HCT116 (cell line): ENCODE measurements around the gene C9. TPM values are rescaled to one million over a fixed set of nuclear protein-coding genes. Genes with fewer than 3 reads are reported as not detected.

Source experiments
- ATAC-seq: fragments of 200-7000 bp; cut with Tn5 transposase; 2 replicates; pipeline ENCODE4 v1.9.1; 2020; ENCODE audit warnings: mild to moderate bottlenecking, moderate library complexity
- BruUV-seq: library from RNA; stranded (reverse); fragments of 400-500 nt; replicated peaks from 2 replicates; lab custom pipeline; 2021; lab: Mats Ljungman, UMichigan
- CTCF ChIA-PET: fragments of 300-600 bp; sonication (Branson Sonifier 250); formaldehyde crosslinking; loops from one replicate; lab custom pipeline; 2021; ENCODE audit warnings: antibody characterized with exemption; lab: Charles Lee
- POLR2A ChIA-PET: fragments of 300-600, 350-600 bp; sonication (Branson Sonifier 250); formaldehyde crosslinking; loops from one replicate; lab custom pipeline; 2021; ENCODE audit warnings: antibody characterized with exemption; lab: Charles Lee
- RAD21 ChIA-PET, 2 experiments: fragments of 300-600 bp; sonication (Branson Sonifier 250); formaldehyde crosslinking; loops; one replicate each; lab custom pipeline; 2023; ENCODE audit warnings: low total read pairs in 2 of 2; ENCODE audit not compliant: uncharacterized antibody in 2 of 2, unreplicated experiment in 2 of 2, low non-redundant PET in 1 of 2; lab: Charles Lee
- DNase-seq: peaks from one replicate; pipeline ENCODE4 v3.0.0-alpha.2; 2010; ENCODE audit warnings: low read depth, low spot score
- H2AFZ ChIP-seq: fragments of 200-600 bp; shearing (Covaris generic), sonication (generic); 2 replicates; pipeline ENCODE4 v1.6.1; 2017; ENCODE audit warnings: low read depth, mixed run types, mixed read lengths, antibody characterized with exemption, low read length; ENCODE audit not compliant: poor library complexity, severe bottlenecking
- H3K27ac ChIP-seq: 2 replicates; pipeline ENCODE4 v1.5.1; 2012; ENCODE audit warnings: low read depth, low read length
- H3K27me3 ChIP-seq: fragments of 200-600 bp; sonication (generic); 2 replicates; pipeline ENCODE4 v1.6.1; 2016; ENCODE audit warnings: mixed run types, low read length, mixed read lengths; ENCODE audit not compliant: insufficient read depth
- H3K36me3 ChIP-seq, 2 experiments: fragments of 200-500 bp in 1 of 2; fragments of 200-600 bp in 1 of 2; sonication (Bioruptor generic) in 1 of 2; sonication (generic) in 1 of 2; 2 replicates each; pipeline versions ENCODE4 v1.5.1 to v1.6.1; 2014 to 2016; ENCODE audit warnings: low read length in 2 of 2, inconsistent platforms in 1 of 2, mixed read lengths in 1 of 2, mixed run types in 1 of 2; ENCODE audit not compliant: insufficient read depth in 2 of 2, control insufficient read depth in 1 of 2
- H3K4me1 ChIP-seq, 2 experiments: fragments of 200-600 bp in 1 of 2; sonication (generic) in 1 of 2; 2 replicates each; pipeline versions ENCODE4 v1.5.1 to v1.6.1; 2012 to 2017; ENCODE audit warnings: low read length in 2 of 2, inconsistent platforms in 1 of 2, mild to moderate bottlenecking in 1 of 2, mixed read lengths in 1 of 2, mixed run types in 1 of 2, moderate library complexity in 1 of 2; ENCODE audit not compliant: insufficient read depth in 2 of 2, control insufficient read depth in 1 of 2
- H3K4me2 ChIP-seq: fragments of 200-600 bp; sonication (generic); 2 replicates; pipeline ENCODE4 v1.6.1; 2017; ENCODE audit warnings: mixed run types, low read length, mixed read lengths
- H3K4me3 ChIP-seq, 2 experiments: fragments of 200-600 bp in 1 of 2; sonication (generic) in 1 of 2; replicated peaks in 1 of 2; 2 replicates each; pipeline ENCODE4 v1.5.1; 2011 to 2016; ENCODE audit warnings: low read length in 2 of 2, control low read depth in 1 of 2, low read depth in 1 of 2, mild to moderate bottlenecking in 1 of 2, mixed read lengths in 1 of 2, mixed run types in 1 of 2
- H3K79me2 ChIP-seq: fragments of 200-600 bp; sonication (generic); 2 replicates; pipeline ENCODE4 v1.6.1; 2017; ENCODE audit warnings: mild to moderate bottlenecking, mixed run types, low read length, moderate library complexity, mixed read lengths; ENCODE audit not compliant: insufficient read depth
- H3K9ac ChIP-seq: fragments of 200-600 bp; sonication (generic); 2 replicates; pipeline ENCODE4 v1.6.1; 2016; ENCODE audit warnings: low read length, mixed read lengths
- H3K9me2 ChIP-seq: fragments of 200-600 bp; sonication (generic), shearing (Covaris generic); 2 replicates; pipeline ENCODE4 v1.6.1; 2017; ENCODE audit warnings: mixed run types, mild to moderate bottlenecking, moderate library complexity; ENCODE audit not compliant: insufficient read depth
- H3K9me3 ChIP-seq, 2 experiments: fragments of 200-500 bp in 1 of 2; fragments of 200-600 bp in 1 of 2; sonication (Bioruptor generic) in 1 of 2; sonication (generic) in 1 of 2; 2 replicates each; pipeline ENCODE4 v1.6.1; 2014 to 2017; ENCODE audit warnings: low read length in 2 of 2, mixed read lengths in 2 of 2, inconsistent platforms in 1 of 2, low read depth in 1 of 2, mild to moderate bottlenecking in 1 of 2, mixed run types in 1 of 2, moderate library complexity in 1 of 2; ENCODE audit not compliant: control insufficient read depth in 1 of 2, insufficient read depth in 1 of 2
- H4K20me1 ChIP-seq: fragments of 200-600 bp; sonication (generic), shearing (Covaris generic); 2 replicates; pipeline ENCODE4 v1.6.1; 2017; ENCODE audit warnings: mixed run types, mild to moderate bottlenecking, moderate library complexity; ENCODE audit not compliant: insufficient read depth
- CBX3 ChIP-seq: IDR thresholded peaks from 2 replicates; pipeline ENCODE4 v1.6.1; 2012; ENCODE audit warnings: low read depth
- CEBPB ChIP-seq: IDR thresholded peaks from 2 replicates; pipeline ENCODE4 v1.6.1; 2012; ENCODE audit warnings: low read depth
- EGR1 ChIP-seq: IDR thresholded peaks from 2 replicates; pipeline ENCODE4 v1.6.1; 2012; ENCODE audit warnings: low read depth
- EZH2 ChIP-seq: fragments of 200-600 bp; sonication (generic); IDR thresholded peaks from 2 replicates; pipeline ENCODE4 v1.6.1; 2017; ENCODE audit warnings: antibody characterized with exemption, mixed run types
- FOSL1 ChIP-seq: IDR thresholded peaks from 2 replicates; pipeline ENCODE4 v1.6.1; 2012; ENCODE audit warnings: low read depth
- JUND ChIP-seq: IDR thresholded peaks from 2 replicates; pipeline ENCODE4 v1.6.1; 2012
- POLR2AphosphoS5 ChIP-seq: IDR thresholded peaks from 2 replicates; pipeline ENCODE4 v1.6.1; 2011; ENCODE audit warnings: mild to moderate bottlenecking, low read depth, low read length, moderate library complexity
- RAD21 ChIP-seq: IDR thresholded peaks from 2 replicates; pipeline ENCODE4 v1.6.1; 2012; ENCODE audit warnings: low read depth, mild to moderate bottlenecking
- TCF7L2 ChIP-seq: IDR thresholded peaks from 2 replicates; pipeline ENCODE4 v1.7.0; 2011; ENCODE audit warnings: borderline replicate concordance, inconsistent platforms; ENCODE audit not compliant: insufficient read depth, insufficient read length; ENCODE audit errors: extremely low read depth
- YY1 ChIP-seq: IDR thresholded peaks from 2 replicates; pipeline ENCODE4 v1.6.1; 2011; ENCODE audit warnings: low read length, low read depth, moderate library complexity, mild to moderate bottlenecking; ENCODE audit not compliant: insufficient replicate concordance; ENCODE audit errors: extremely low read depth
- intact Hi-C: fragments of 100-400 bp; cut with micrococcal nuclease; formaldehyde crosslinking; loops from 2 replicates; pipeline ENCODE4 v1.10.0; 2022
- total RNA-seq: library from RNA; stranded (reverse); gene quantifications from one replicate; pipeline ENCODE4 v1.2.1, GENCODE V29; 2021; ENCODE audit not compliant: unreplicated experiment
- TF ChIP-seq, protein P1 (sequence below): IDR thresholded peaks from 2 replicates; pipeline ENCODE4 v1.6.1; 2011; ENCODE audit warnings: mild to moderate bottlenecking, low read length, moderate library complexity; ENCODE audit not compliant: insufficient replicate concordance; ENCODE audit errors: extremely low read depth
- TF ChIP-seq, protein P2 (sequence below): IDR thresholded peaks from 2 replicates; pipeline ENCODE4 v1.6.1; 2012
- TF ChIP-seq, protein P3 (sequence below), 3 experiments: fragments of 200-600 bp in 1 of 3; sonication (generic) in 1 of 3; IDR thresholded peaks in 2 of 3; conservative IDR thresholded peaks in 1 of 3; 2 replicates each; pipeline ENCODE4 v1.5.1; 2012 to 2017; ENCODE audit warnings: low read depth in 2 of 3, low read length in 2 of 3, antibody characterized with exemption in 1 of 3, borderline replicate concordance in 1 of 3, control low read depth in 1 of 3, mild to moderate bottlenecking in 1 of 3, mixed read lengths in 1 of 3, mixed run types in 1 of 3, moderate library complexity in 1 of 3; ENCODE audit not compliant: insufficient read depth in 1 of 3
- TF ChIP-seq, protein P4 (sequence below): IDR thresholded peaks from 2 replicates; pipeline ENCODE4 v1.6.1; 2012; ENCODE audit warnings: low read depth

The C9 gene
- total RNA-seq, 1 experiment from 2014 or later = 0.34 TPM

DNA sequence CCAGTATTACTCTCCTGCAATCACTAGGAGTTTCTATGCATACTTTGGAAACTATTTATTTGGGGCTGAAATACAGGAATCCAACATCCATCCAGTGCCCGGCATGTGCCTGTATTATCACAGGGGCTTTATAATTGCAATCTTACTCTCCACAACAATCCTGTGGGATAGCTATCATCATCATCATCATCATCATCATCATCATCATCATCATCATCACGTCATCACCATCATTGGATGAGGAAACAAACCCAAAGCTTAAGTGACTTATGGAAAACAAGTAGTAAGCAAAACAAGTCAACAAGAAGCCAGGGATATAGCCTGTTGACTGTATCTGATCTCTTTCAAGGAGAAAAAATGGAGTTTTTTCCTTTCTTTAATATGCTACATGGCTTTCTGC is 97.1 kb downstream of the C9 start:
- intact Hi-C loops = no loop called here
- Histone ChIP-seq H3K4me3 (no peak overlapping the region), H4K20me1 (no peaks in the 10 kb centered on the region), H3K27ac (no peak overlapping the region)
- no peak for ATAC-seq
- RAD21 ChIA-PET = no interaction called here
- TF ChIP-seq POLR2AphosphoS5 (no peak), CBX3 (no peak), EZH2 (no peak), YY1 (no peak), JUND (no peak), TCF7L2 (no peak), CEBPB (no peak), RAD21 (no peak), FOSL1 (no peak), EGR1 (no peak)
- TF ChIP-seq, protein P1, sequence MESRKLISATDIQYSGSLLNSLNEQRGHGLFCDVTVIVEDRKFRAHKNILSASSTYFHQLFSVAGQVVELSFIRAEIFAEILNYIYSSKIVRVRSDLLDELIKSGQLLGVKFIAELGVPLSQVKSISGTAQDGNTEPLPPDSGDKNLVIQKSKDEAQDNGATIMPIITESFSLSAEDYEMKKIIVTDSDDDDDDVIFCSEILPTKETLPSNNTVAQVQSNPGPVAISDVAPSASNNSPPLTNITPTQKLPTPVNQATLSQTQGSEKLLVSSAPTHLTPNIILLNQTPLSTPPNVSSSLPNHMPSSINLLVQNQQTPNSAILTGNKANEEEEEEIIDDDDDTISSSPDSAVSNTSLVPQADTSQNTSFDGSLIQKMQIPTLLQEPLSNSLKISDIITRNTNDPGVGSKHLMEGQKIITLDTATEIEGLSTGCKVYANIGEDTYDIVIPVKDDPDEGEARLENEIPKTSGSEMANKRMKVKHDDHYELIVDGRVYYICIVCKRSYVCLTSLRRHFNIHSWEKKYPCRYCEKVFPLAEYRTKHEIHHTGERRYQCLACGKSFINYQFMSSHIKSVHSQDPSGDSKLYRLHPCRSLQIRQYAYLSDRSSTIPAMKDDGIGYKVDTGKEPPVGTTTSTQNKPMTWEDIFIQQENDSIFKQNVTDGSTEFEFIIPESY = no peak
- TF ChIP-seq, protein P2, sequence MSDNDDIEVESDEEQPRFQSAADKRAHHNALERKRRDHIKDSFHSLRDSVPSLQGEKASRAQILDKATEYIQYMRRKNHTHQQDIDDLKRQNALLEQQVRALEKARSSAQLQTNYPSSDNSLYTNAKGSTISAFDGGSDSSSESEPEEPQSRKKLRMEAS = no peak
- TF ChIP-seq, protein P3, sequence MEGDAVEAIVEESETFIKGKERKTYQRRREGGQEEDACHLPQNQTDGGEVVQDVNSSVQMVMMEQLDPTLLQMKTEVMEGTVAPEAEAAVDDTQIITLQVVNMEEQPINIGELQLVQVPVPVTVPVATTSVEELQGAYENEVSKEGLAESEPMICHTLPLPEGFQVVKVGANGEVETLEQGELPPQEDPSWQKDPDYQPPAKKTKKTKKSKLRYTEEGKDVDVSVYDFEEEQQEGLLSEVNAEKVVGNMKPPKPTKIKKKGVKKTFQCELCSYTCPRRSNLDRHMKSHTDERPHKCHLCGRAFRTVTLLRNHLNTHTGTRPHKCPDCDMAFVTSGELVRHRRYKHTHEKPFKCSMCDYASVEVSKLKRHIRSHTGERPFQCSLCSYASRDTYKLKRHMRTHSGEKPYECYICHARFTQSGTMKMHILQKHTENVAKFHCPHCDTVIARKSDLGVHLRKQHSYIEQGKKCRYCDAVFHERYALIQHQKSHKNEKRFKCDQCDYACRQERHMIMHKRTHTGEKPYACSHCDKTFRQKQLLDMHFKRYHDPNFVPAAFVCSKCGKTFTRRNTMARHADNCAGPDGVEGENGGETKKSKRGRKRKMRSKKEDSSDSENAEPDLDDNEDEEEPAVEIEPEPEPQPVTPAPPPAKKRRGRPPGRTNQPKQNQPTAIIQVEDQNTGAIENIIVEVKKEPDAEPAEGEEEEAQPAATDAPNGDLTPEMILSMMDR (IDR thresholded peaks at IDR 0.05 in 2 of 3, conservative IDR thresholded peaks at IDR 0.05 in 1 of 3; ENCODE audit: borderline replicate concordance in 1 of 3, insufficient read depth in 1 of 3, low read depth in 2 of 3, low read length in 2 of 3) = no peak
- TF ChIP-seq, protein P4, sequence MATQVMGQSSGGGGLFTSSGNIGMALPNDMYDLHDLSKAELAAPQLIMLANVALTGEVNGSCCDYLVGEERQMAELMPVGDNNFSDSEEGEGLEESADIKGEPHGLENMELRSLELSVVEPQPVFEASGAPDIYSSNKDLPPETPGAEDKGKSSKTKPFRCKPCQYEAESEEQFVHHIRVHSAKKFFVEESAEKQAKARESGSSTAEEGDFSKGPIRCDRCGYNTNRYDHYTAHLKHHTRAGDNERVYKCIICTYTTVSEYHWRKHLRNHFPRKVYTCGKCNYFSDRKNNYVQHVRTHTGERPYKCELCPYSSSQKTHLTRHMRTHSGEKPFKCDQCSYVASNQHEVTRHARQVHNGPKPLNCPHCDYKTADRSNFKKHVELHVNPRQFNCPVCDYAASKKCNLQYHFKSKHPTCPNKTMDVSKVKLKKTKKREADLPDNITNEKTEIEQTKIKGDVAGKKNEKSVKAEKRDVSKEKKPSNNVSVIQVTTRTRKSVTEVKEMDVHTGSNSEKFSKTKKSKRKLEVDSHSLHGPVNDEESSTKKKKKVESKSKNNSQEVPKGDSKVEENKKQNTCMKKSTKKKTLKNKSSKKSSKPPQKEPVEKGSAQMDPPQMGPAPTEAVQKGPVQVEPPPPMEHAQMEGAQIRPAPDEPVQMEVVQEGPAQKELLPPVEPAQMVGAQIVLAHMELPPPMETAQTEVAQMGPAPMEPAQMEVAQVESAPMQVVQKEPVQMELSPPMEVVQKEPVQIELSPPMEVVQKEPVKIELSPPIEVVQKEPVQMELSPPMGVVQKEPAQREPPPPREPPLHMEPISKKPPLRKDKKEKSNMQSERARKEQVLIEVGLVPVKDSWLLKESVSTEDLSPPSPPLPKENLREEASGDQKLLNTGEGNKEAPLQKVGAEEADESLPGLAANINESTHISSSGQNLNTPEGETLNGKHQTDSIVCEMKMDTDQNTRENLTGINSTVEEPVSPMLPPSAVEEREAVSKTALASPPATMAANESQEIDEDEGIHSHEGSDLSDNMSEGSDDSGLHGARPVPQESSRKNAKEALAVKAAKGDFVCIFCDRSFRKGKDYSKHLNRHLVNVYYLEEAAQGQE = no peak
- TF ChIP-seq, all 23 proteins: peak for 0
- no peaks in the 10 kb centered on the region for H3K9me3 ChIP-seq
- H3K36me3 ChIP-seq = no peaks in the 10 kb centered on the region
- POLR2A ChIA-PET = no interaction called here
- H2AFZ ChIP-seq = no peak overlapping the region
- no peaks in the 10 kb centered on the region for H3K79me2 ChIP-seq
- no peak overlapping the region for H3K9ac ChIP-seq
- no TSS peak for BruUV-seq
- no peaks in the 10 kb centered on the region for H3K4me1 ChIP-seq
- no peaks in the 10 kb centered on the region for H3K27me3 ChIP-seq
- no peak for DNase-seq
- no peak overlapping the region for H3K4me2 ChIP-seq
- CTCF ChIA-PET = no interaction called here
- no peaks in the 10 kb centered on the region for H3K9me2 ChIP-seq
